ENCODE measurements around the gene ZDHHC11B.

Gene ZDHHC11B

GRCh38 chr5:671459-672328 lies 112.8 kb downstream of the ZDHHC11B start:
- DNase-seq = no peak

DNA sequence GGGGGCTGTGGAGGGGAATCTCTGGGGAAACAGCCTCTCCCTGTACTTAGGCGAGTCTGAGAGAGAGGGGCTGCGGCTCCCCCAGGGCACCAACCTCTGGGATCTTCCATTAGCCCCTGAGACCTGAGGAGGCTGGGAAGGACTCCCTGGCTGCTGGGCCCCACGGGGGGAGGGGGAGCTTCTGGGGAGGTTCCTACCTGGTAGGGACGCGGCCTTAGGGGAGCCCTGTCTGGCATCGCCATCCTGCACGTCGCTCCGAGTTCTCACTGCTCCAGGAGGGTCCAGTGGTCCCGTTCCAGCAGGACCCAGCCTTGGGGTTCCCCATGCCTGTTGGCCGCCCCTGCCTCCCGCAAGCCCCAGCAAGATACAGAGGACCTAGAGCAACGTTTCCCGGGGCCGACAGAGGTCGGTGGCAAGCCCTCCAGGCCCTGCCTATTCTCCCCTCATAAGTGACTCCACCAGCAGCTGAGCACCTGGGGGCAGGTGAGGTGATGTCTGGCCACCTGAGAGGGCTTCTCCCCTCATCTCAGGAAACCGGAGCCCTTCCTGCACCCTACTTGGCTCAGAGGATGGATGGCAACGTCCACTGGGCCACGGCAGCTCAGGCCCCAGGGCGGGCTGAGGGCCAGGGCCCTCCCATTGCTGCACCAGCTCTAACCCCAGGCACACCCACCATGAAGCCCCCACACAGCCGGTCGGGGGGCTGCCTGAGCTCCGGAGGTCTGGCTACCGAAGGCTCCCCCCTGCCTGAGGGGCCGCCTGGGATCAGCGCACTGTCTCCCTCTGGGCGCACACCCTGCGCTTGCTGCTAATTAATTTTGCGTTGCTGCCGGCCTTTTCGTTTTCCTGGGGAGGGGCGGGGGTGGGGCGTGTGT lies 113.9 kb downstream of the ZDHHC11B start:
- no peak for DNase-seq

GRCh38 chr5:669842-670395 lies 114.6 kb downstream of the ZDHHC11B start:
- no peak for DNase-seq

DNA sequence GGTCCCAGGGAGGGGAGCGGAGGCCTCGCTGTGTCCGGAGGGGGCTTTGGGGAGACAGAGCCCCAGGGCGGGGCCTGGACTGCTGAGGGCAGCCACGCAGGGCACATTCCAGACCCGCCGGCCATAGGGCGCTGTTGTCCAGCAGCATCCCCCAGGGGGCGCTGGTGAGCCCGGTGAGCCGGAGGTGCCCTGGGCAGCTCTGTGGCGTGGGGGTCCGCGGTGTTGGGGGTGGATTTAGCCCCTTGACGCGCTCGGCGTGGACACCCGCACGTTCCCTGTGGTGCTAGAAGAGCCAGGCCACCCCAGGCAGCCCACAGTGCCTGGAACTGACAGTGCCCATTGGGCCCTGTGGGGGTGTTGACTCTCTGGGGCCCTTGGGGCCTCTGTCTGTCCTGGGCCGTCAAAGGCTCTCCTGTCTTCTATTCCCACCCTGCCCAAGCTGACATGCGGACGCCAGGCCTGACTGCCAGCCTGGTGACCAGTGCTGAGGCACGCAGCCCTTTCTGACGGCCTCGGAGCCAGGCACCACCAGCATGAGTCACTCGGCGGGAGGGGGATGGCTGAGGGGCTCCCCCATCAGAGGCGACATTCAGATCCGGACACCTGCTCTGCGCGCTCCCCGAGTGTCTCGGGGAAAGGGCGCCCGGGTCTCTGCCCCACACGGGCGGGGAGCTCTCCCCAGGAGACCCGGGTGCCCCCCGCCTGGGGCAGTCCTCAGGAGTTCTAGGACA lies 115.3 kb downstream of the ZDHHC11B start:
- DNase-seq = no peak

- no peak for DNase-seq
Observed at GRCh38 chr5:668283-668995, 116.1 kb downstream of the ZDHHC11B start.

DNA sequence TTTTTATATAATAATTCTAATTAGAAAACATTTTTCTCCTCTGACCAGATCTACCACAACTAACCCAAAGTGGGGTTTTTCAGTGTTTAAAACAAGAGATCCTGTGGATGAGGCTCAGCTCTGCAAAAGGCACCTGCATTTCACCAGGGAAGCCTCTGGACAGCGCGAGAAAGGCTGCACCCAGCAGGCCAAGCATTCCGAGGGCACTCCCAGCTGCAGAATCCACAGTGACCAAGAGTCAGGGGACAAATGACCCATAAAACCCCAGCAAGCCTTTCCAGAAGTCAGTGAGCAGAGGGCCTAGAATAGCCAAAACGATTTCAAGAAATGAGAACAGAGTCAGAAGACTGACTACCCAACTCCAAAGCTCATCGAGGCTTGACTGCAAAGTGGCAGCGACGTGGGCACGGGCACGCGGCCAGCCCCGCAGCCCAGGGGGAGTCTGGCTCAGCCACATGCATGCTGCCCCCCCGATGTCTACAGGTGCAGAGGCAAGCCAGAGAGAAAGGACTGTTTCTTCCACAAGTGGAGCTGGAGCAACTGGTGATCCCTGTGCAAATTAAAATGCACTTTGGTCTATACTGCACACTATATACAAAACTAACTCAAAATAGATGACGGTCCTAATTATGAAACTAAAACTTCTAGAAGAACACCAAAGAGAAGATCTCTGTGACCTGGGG lies 117.6 kb downstream of the ZDHHC11B start:
- no peak for DNase-seq

GRCh38 chr5:665956-666711 lies 118.4 kb downstream of the ZDHHC11B start:
- no peak for DNase-seq

- no peak for DNase-seq
Observed at GRCh38 chr5:665541-665955, 119.0 kb downstream of the ZDHHC11B start.

DNA sequence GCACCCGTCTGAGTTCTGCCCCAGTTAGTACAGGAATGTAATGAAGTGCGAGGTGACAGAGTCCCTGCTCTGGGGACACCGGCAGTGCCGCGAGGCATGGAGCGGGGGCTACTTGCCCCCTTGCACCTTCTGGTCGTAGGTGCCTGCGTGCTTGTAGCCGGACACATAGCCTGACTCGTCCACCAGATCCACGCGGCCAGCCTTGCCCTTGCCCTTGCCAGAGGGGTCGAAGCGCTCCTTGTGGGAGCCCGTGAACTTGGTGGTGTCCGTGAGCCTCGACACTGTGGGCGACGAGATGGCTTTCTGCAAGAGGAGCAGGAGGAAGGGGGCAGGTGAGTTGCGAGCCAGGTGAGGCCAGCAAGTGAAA lies 119.6 kb downstream of the ZDHHC11B start:
- no peak for DNase-seq

DNA sequence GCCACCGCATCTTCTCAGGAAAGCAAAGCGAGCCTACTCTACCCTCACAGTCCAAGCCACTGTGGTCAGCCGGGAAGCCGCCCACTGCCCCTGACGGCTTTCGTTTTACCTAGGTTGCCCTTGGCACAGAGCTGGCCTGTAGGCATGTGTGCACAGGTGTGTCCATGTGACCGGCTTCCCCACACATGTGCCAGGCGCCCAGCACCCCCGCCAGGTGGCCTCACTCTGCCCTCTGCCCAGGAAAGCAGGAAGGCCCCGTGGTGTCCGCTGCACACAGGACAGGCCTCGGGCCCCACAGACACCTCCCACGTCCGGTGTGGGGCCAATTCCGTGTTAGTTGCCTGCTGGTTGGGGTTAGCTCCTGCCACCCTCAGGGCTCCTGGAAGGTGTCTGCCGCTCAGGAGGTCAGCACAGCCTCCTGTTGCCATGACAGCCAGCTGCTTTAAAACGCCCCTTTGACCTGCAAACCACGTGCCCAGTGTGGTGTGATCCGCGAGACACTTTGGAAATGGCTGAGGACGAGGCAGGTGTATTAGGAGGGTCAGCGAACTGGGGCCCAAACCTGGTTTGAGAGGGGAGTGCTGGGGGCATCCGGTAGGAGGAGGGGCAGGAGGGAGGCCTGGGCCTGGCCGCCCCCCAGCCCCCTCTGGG lies 120.1 kb downstream of the ZDHHC11B start:
- no peak for DNase-seq

DNA sequence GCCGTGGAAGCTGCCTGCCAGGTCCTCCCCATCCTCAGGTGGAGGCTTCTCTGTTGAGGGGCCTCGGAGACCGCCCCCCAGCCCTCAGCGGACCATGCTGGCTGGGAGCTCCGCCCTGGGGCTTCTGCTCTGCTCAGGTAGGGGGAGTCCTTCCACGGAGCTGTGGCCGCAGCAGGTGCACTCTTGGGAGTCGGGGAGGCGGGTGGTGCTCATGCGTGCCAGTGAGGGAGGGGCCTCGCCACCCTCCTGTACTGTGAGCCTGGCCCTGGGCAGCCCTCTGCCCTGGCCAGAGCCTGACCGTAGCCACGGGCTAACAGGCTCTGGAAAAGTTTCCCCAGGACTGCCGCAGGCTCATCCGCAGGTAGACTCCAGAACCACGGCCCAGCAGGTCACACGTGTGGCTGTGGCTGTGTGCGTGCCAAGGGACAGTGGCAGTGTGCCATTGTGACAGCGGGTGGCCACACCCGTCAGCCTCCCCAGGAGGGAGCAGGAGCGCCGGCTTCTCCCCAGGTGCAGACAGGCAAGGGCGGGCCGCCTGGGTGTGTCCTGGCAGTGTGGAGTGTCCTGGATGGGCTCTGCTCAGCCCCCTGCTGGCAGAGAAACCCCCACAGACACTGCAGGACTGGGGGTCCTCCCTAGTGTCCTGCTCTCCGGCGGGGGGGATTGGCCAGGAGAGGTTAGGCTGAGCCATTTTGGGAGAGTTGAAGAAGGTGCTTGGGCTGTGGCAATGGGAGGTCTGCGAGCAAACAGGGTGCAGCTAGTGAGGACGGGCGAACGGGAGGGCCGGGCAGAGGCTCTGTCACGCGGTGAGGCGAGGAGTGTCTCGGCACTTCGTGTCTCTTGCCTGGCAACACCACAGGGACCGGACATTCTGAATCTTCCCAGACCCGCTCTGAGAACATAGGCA lies 120.8 kb downstream of the ZDHHC11B start:
- no peak for DNase-seq

- no peak for DNase-seq
Observed at GRCh38 chr5:662751-663435, 121.6 kb downstream of the ZDHHC11B start.

- no peak for DNase-seq
Observed at GRCh38 chr5:661891-662750, 122.4 kb downstream of the ZDHHC11B start.

DNA sequence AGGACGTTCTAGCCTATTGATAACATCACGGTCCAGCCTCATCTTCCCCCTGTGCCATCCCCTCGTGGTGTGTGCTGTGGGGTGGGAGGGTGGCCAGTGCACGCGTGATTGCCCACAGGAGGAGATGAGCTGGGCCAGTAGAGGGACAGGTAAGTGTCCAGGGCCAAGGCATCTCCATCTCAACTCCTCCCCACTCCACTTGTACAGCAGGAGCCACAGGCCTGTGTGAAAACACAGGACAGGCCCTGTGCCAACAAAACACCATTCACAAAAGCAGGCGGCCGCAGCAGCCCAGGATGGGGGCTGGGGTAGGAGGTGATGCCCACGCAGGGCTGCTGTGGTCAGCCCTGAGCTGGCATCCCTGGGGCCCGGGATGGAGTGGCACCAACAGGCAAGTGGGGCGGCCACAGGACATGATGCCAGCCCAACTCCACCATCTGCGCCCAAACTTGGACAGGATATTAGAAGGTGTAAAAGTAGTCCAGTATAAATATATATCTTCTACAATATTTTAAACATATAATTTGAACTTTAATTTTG lies 124.0 kb downstream of the ZDHHC11B start:
- DNase-seq = no peak
